HCEC 1CT (cell line): ENCODE measurements around the gene MFN2.
A peak's percentile ranks its signal among the peaks of the same experiment; 100 is the strongest.
"Not testable (repeated sequence)": the region's sequence is repeated elsewhere in the genome, so short reads cannot be mapped to it uniquely, and the experiment has no call there.

ENCODE experiments used
- DNase-seq: peaks from one replicate; pipeline ENCODE4 v3.0.0-alpha.2; 2017

Gene MFN2

GRCh38 chr1:11979851-11980675, at the start of gene MFN2:
MFN2 (plus strand) TSS chr1:11980444; CDS start chr1:11989169, 8,725 bp downstream.
- DNase-seq = peak; percentile 99

GRCh38 chr1:11930571-11931445, 49.4 kb upstream of the MFN2 start:
- peak; percentile 77 for DNase-seq

GRCh38 chr1:11931845-11932244, 48.4 kb upstream of the MFN2 start:
- no peak for DNase-seq

GRCh38 chr1:11934302-11935056, 45.8 kb upstream of the MFN2 start, which contains the start of gene PLOD1:
PLOD1 (plus strand) TSS chr1:11934717; CDS start chr1:11934780, 63 bp downstream.
- DNase-seq = peak; percentile 89

DNA sequence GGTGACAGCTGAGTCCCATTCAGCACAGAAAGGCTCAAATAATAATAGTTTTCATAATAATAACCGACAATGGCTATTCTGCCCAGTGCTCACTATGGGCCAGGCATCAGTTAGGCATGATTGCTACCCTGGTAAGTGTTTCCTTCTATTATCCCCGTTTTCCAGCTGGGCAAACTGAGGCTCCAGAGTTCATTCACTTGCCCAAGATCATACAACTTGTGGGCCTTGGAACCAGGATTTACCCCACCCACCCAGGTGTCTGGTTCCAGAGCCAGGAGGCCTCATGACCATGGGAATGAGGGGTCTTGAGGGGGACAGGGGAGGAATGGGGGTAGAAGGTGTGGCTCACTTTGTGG, 45.2 kb upstream of the MFN2 start:
- no peak for DNase-seq

DNA sequence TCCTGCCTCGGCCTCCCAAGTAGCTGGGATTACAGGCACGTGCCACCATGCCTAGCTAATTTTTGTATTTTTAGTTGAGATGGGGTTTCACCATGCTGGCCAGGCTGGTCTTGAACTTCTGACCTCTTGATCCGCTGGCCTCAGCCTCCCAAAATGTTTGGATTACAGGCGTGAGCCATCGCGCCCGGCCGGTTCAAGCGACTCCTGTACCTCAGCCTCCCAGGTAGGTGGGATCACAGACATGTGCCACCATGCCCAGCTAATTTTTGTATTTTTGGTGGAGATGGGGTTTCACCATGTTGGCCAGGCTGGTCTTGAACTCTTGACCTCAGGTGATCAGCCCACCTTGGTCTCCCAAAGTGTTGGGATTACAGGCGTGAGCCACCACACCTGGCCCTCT, 44.5 kb upstream of the MFN2 start:
- DNase-seq = not testable (repeated sequence)

GRCh38 chr1:11938722-11939526, 41.3 kb upstream of the MFN2 start:
- no peak for DNase-seq

DNA sequence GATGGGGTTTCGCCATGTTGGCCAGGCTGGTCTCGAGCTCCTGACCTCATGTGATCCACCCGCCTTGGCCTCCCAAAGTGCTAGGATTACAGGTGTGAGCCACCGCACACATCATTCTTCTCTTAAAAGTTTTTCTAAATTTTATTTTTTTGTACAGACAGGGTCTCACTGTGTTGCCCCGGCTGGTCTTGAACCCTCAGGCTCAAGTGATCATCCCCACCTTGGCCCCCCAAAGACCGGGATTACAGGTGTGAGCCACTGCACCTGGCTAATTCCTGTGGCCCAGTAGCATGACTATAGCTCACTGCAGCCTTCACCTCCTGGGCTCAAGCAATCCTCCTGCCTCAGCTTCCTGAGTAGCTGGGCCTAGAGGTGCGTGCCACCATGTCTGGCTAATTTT, 40.5 kb upstream of the MFN2 start:
- DNase-seq = not testable (repeated sequence)

DNA sequence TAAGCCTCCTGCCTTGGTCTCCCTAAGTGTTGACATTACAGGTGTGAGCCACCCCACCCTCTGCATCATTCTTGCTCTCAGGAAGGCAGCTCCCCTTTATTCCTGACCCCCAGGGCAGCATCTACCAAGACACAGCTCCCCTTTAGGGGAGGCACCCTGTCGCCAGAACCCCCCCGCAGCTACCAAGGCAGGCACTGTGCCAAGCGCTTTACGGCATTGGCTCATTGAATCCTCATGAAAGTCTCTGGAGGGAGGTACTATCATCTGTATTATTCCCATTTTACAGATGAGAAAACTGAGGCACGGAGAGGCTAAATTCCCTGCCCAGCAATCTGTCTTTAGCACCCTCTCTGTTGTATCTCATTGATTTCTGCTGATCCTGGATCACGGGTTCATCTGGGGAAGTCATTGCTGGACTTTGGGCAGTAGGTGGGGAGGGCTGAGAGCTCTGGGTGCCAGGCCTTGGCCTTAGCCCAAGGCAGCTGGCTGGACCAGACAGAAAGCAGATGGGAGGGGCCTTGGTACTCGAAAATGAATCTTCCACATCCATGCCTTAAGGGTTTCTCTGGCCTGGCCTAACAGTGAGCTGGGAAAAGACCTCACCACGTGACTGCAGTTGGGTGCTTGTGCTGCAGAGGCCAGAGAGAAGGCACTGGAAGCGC, 39.9 kb upstream of the MFN2 start:
- no peak for DNase-seq

DNA sequence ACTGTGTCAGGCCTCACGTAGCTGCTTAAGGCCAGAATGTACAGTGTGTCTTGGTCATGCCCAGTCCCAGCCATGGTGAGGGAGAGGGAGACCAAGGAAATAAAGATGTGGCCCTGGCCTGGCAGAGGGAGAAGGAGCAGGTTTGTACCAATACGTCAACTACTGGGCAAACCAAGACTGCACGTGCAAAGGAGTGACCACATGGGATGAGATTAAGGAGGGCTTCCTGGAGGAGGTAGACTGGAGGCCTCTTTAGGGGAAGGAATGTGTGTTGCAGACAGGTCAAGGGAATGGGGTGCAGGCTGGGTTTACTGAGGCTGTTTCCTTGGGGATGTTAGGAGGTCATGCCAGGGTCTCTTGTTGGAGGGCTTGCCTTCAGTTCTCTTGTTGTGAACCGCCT, 38.0 kb upstream of the MFN2 start:
- DNase-seq = no peak

DNA sequence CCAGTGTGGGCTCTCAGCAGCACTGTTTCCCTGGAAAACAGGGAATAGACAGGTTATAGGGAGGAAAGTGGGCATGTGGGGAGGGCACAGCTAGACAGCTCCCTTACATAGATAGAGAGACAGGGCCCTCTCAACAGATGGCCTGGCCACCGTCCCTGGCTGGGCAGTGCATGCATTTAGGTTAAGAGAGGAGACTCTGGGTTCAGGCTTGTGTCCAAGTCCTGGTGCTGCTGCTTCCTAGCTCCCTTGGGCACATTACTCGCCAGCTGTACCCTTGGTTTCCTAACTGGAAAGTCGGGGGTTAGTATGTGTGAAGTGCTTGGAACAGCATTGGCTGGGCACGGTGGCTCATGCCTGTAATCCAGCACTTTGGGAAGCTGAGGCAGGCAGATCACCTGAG, 36.6 kb upstream of the MFN2 start:
- no peak for DNase-seq

GRCh38 chr1:11944358-11944931, 35.8 kb upstream of the MFN2 start:
- no peak for DNase-seq

DNA sequence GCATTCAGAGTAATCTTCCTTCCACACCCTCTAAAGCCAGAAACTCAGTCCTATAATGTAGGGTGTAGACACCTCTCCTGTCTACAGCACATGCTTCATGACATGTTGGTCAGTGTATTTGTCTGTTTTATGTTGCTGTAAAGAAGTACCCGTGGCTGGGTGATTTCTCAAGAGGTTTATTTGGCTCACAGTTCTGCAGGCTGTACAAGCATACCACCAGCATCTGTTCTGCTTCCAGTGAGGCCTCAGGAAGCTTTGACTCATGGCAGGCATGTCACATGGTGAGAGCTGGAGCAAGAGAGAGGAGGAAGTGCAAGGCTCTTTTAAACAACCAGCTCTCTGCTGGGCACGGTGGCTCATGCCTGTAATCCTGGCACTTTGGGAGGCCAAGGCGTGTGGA, 33.6 kb upstream of the MFN2 start:
- DNase-seq = peak; percentile 22

GRCh38 chr1:11948822-11949458, 31.3 kb upstream of the MFN2 start:
- no peak for DNase-seq

DNA sequence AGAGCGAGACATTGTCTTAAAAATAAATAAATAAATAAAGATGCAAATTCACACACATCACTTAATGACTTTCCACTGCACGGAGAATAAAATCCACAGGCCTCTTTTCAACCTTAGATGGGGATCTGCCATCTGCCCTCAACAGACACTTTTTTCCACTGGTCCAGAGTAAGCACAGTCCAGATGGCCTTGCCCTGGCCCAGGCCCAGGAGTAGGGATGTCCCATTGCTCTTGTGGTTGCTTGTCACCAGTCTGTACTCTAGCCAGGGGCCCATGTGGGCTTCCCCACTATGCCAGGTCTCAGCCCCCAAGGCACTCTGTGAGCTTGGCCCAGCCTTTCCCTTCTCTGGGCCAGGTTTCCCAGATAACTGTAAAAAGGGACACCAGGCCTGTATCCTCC, 28.3 kb upstream of the MFN2 start:
- DNase-seq = no peak

- DNase-seq = no peak
These were observed 27.7 kb upstream of the MFN2 start for GRCh38 chr1:11952455-11953109.

- no peak for DNase-seq
These were observed 25.0 kb upstream of the MFN2 start for GRCh38 chr1:11955221-11955620.

DNA sequence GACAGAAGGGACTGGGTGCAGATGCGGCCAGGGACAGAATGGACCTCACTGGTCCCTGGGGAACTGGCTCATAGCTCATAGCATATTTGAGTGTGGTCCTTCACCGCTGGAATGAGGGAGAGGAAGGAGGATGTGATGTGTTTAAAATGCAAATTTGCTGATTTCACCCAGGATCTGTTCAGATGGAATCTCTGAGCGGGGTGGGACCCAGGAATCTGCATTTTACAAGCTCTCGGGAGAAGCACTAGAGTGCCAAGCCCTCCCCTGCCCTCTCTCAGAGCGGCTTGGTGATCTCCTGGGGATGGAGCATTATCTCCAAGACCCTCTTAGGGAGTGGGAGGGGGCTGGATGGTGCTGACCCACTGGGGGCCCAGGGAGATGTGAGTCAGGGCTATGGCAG, 22.8 kb upstream of the MFN2 start:
- DNase-seq = no peak

GRCh38 chr1:11957897-11958296, 22.3 kb upstream of the MFN2 start:
- no peak for DNase-seq

DNA sequence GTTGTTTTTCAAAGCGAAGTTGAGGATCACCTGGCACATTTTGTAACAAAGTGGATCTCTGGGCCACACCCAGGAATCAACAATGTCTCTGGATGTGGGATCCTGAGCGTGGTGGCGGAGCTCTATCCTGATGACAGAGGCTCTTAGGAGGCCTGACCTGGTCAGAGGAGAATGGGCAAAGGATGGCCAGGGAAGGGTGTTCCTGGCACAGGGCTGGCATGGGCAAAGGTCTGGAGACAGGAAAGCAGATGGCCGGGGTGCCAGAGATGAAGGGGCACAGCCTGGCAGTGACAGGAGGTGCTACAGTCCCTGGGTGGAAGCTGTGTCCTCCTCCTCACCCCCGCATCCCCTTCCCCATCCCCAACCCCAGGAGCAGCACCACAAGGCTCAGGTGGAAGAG, 20.0 kb upstream of the MFN2 start:
- DNase-seq = no peak
